AG10803 (cell line): ENCODE data around the gene STK11.
"Not testable (repeated sequence)": the region's sequence is repeated elsewhere in the genome, so short reads cannot be mapped to it uniquely, and the experiment has no call there.

Experiments
- DNase-seq: peaks from one replicate; pipeline ENCODE4 v3.0.0; 2010; ENCODE audit warnings: low read depth
- H3K4me3 ChIP-seq: 2 replicates; pipeline ENCODE4 v1.5.1; 2011; ENCODE audit warnings: mild to moderate bottlenecking, low read length, control low read depth
- CTCF ChIP-seq: conservative IDR thresholded peaks from 2 replicates; pipeline ENCODE4 v1.5.1; 2011; ENCODE audit warnings: mild to moderate bottlenecking, low read length, control low read depth, inconsistent platforms

Gene STK11

GRCh38 chr19:1199531-1199930, 6.0 kb upstream of the STK11 start:
- no peak overlapping the region for H3K4me3 ChIP-seq
- no peak for TF ChIP-seq CTCF
- no peak for DNase-seq

GRCh38 chr19:1200614-1201013, 5.0 kb upstream of the STK11 start:
- H3K4me3 ChIP-seq, DNase-seq: not testable (repeated sequence)

- no peak for DNase-seq
- peak overlapping the region; percentile 80 for H3K4me3 ChIP-seq
- TF ChIP-seq CTCF, result no peak
Observed at GRCh38 chr19:1206150-1206863, 729 bp downstream of the STK11 start.

- peak overlapping the region; percentile 80 for H3K4me3 ChIP-seq
- TF ChIP-seq CTCF, result no peak
- DNase-seq, result no peak
Observed at GRCh38 chr19:1206864-1207450, 1.4 kb downstream of the STK11 start.

GRCh38 chr19:1208830-1209229, 3.3 kb downstream of the STK11 start:
- not testable (repeated sequence) for DNase-seq, H3K4me3 ChIP-seq

- TF ChIP-seq CTCF, result no peak
- DNase-seq, result no peak
- no peak overlapping the region for H3K4me3 ChIP-seq
Observed at GRCh38 chr19:1210227-1210538, 4.6 kb downstream of the STK11 start.

GRCh38 chr19:1211494-1212234, 6.1 kb downstream of the STK11 start:
- no peak for DNase-seq
- H3K4me3 ChIP-seq, result no peak overlapping the region
- TF ChIP-seq CTCF, result no peak
